Peyer's patch (tissue), 4 donors: ENCODE results near the gene GAP43. TPM values are rescaled to one million over a fixed set of nuclear protein-coding genes. Genes with fewer than 3 reads are reported as not detected.

Experiments
- DNase-seq, 3 donors: peaks; one replicate each; pipeline ENCODE4 v3.0.0-alpha.2; 2017 to 2019
- H3K27ac ChIP-seq, 4 donors: fragments of 200-600 bp; sonication (generic); one replicate each; pipeline ENCODE4 v1.5.1; 2016 to 2019
- H3K27me3 ChIP-seq, 2 donors: fragments of 200-600 bp; sonication (generic); one replicate each; pipeline ENCODE4 v1.5.1; 2019
- H3K36me3 ChIP-seq, 3 donors: fragments of 200-600 bp; sonication (generic); one replicate each; pipeline ENCODE4 v1.5.1; 2016 to 2019
- H3K4me1 ChIP-seq, 4 donors: fragments of 200-600 bp; sonication (generic); one replicate each; pipeline ENCODE4 v1.5.1; 2016 to 2019
- H3K4me3 ChIP-seq, 4 donors: fragments of 200-600 bp; sonication (generic); 1 replicate in 3 of 4; 2 replicates in 1 of 4; pipeline ENCODE4 v1.5.1; 2016 to 2019; ENCODE audit warnings: mild to moderate bottlenecking in 1 of 4
- H3K9me3 ChIP-seq, 4 donors: fragments of 200-600 bp; sonication (generic); one replicate each; pipeline ENCODE4 v1.5.1; 2016 to 2019; ENCODE audit warnings: mild to moderate bottlenecking in 1 of 4
- CTCF ChIP-seq, 6 experiments: fragments of 450-650 bp in 4 of 6; fragments of 200-600 bp in 2 of 6; sonication (generic) in 1 of 6; IDR thresholded peaks; one replicate each; pipeline ENCODE4 v1.5.1; 2017 to 2019; ENCODE audit warnings: antibody characterized with exemption in 6 of 6, mild to moderate bottlenecking in 3 of 6, moderate library complexity in 1 of 6
- POLR2A ChIP-seq, 2 donors: fragments of 450-650 bp; IDR thresholded peaks; one replicate each; pipeline ENCODE4 v1.5.1; 2017; ENCODE audit warnings: antibody characterized with exemption in 2 of 2, mild to moderate bottlenecking in 2 of 2, moderate library complexity in 2 of 2
- total RNA-seq, 4 donors: library from RNA; depleted of rRNA; stranded (reverse); fragments of >200 nt; gene quantifications; one replicate each; pipeline ENCODE4 v1.1.0, GENCODE V29; 2016

The GAP43 gene
- total RNA-seq, 4 donors from 2014 or later = 1.5 to 1.9 TPM; not detected in 2

GRCh38 chr3:115698851-115699591 lies 75.7 kb downstream of the GAP43 start:
- no peaks in the 10 kb centered on the region for H3K9me3 ChIP-seq
- H3K27me3 ChIP-seq = no peaks in the 10 kb centered on the region
- no peak overlapping the region for H3K4me3 ChIP-seq
- TF ChIP-seq CTCF (IDR thresholded peaks at IDR 0.05) (no peak), POLR2A (IDR thresholded peaks at IDR 0.05) (no peak)
- peaks cover 0 to 8% (median 0%) of the 10 kb centered on the region in 4 donors for H3K4me1 ChIP-seq
- no peak overlapping the region for H3K27ac ChIP-seq
- H3K36me3 ChIP-seq = no peaks in the 10 kb centered on the region
- no peak for DNase-seq

- Histone ChIP-seq H3K27me3 (no peaks in the 10 kb centered on the region), H3K27ac (no peak overlapping the region), H3K4me1 (peaks cover 0 to 8% (median 0%) of the 10 kb centered on the region in 4 donors), H3K36me3 (no peaks in the 10 kb centered on the region), H3K9me3 (no peaks in the 10 kb centered on the region), H3K4me3 (no peak overlapping the region)
- no peak for DNase-seq
- TF ChIP-seq POLR2A (IDR thresholded peaks at IDR 0.05) = no peak
- TF ChIP-seq CTCF (IDR thresholded peaks at IDR 0.05) = no peak
Measured at GRCh38 chr3:115699706-115700105, 76.4 kb downstream of the GAP43 start.

- Histone ChIP-seq H3K27me3 (no peaks in the 10 kb centered on the region), H3K36me3 (no peaks in the 10 kb centered on the region), H3K4me3 (no peak overlapping the region), H3K4me1 (peaks cover 0 to 8% (median 0%) of the 10 kb centered on the region in 4 donors), H3K9me3 (no peaks in the 10 kb centered on the region), H3K27ac (no peak overlapping the region)
- no peak for DNase-seq
- no peak for TF ChIP-seq POLR2A (IDR thresholded peaks at IDR 0.05)
- TF ChIP-seq CTCF (IDR thresholded peaks at IDR 0.05) = no peak
Measured at GRCh38 chr3:115702598-115702997, 79.3 kb downstream of the GAP43 start.

GRCh38 chr3:115704661-115705338 lies 81.5 kb downstream of the GAP43 start:
- no peak overlapping the region for H3K27ac ChIP-seq
- TF ChIP-seq CTCF (IDR thresholded peaks at IDR 0.05) = no peak
- TF ChIP-seq POLR2A (IDR thresholded peaks at IDR 0.05) = no peak
- H3K9me3 ChIP-seq = no peaks in the 10 kb centered on the region

GRCh38 chr3:115706311-115706829 lies 83.1 kb downstream of the GAP43 start:
- Histone ChIP-seq H3K9me3 (no peaks in the 10 kb centered on the region), H3K27me3 (no peaks in the 10 kb centered on the region), H3K4me3 (no peak overlapping the region), H3K27ac (no peak overlapping the region), H3K4me1 (no peaks in the 10 kb centered on the region), H3K36me3 (no peaks in the 10 kb centered on the region)
- DNase-seq = no peak
- TF ChIP-seq CTCF (IDR thresholded peaks at IDR 0.05) = no peak
- TF ChIP-seq POLR2A (IDR thresholded peaks at IDR 0.05) = no peak

More at GRCh38 chr3:115704661-115705338, 81.5 kb downstream of the GAP43 start:
- no peaks in the 10 kb centered on the region for H3K27me3 ChIP-seq
- H3K4me1 ChIP-seq = no peaks in the 10 kb centered on the region
- H3K4me3 ChIP-seq = no peak overlapping the region
- no peaks in the 10 kb centered on the region for H3K36me3 ChIP-seq
- no peak for DNase-seq
